Stimulated activated CD8-positive, alpha-beta memory T cell treated with anti-CD3 and anti-CD28 coated beads, Interleukin-7, amount 100 ng/mL, for 48 hours (primary cell): ENCODE data around the gene CLEC7A.
A peak's percentile ranks its signal among the peaks of the same experiment; 100 is the strongest.

ENCODE experiments used
- DNase-seq, 2 donors: peaks; one replicate each; pipeline ENCODE4 v3.0.0-alpha.2; 2020; ENCODE audit warnings: low read depth in 1 of 2; ENCODE audit errors: extremely low read depth in 1 of 2

The CLEC7A gene

DNA sequence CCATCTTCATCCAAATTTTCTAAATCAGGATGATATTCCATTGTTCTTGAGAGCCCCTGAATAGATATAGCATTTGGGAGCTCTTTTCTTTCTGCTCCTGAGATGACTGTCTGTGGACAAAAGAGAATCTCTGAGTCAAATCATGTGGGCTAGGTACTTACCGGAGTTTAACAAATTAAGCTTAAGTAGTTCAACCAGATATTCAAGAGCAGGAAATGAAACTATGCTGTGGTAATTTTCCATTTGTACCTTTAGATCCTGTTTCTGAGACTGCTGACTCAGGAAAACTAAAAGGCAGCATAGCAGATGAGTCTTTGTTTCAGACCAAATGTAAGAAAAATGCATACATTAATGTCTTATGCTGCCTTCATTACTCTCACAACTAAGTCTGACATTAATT is at the start of gene CLEC7A:
Gene CLEC7A (minus strand): TSS at position 158 of the 400 bp plus-strand sequence. CDS start 117 bp downstream, at position 41.
- DNase-seq: no peak

DNA sequence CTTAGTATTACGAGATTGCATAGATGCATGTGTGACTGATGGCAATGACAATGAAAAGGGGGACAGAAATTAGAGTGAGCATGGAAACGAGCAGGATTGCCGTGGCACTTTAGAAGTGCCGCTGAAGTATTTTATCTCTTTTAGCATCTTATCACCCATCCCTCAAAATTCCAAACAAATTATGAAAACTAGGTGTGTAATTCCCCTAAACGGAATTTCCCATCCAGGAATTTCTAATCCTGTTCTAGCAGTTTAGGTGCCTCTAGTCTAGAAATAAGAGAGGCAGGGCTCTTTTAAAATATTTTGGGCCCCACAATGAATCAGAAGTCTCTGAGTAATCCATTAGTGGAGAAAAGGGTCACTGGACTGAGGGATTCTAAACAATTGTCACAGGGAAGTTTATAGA is 49.8 kb upstream of the CLEC7A start:
- no peak for DNase-seq

DNA sequence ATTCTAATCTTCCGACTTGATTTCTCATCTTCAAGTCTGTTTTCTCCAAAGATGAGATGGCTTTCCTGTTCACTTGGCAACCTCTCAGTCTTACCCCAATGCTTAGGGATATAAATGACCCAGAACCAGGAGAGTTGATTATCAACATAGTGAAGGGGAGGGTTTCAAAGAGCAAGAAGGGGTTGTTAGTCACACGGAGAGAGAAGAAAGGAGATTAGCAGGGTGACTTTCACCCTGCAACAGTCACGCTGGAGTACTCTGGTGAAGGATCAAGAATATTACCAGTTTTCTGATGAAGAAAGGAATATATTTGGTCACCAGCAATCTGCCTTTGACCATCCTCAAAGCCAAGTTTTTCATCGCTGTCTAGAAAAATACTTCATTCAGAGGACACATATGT is 48.8 kb upstream of the CLEC7A start, which contains the start of gene TMEM52B:
Gene TMEM52B (plus strand): TSS at position 212 of the 400 bp plus-strand sequence. CDS start 543 bp downstream, outside the sequence.
- no peak for DNase-seq

DNA sequence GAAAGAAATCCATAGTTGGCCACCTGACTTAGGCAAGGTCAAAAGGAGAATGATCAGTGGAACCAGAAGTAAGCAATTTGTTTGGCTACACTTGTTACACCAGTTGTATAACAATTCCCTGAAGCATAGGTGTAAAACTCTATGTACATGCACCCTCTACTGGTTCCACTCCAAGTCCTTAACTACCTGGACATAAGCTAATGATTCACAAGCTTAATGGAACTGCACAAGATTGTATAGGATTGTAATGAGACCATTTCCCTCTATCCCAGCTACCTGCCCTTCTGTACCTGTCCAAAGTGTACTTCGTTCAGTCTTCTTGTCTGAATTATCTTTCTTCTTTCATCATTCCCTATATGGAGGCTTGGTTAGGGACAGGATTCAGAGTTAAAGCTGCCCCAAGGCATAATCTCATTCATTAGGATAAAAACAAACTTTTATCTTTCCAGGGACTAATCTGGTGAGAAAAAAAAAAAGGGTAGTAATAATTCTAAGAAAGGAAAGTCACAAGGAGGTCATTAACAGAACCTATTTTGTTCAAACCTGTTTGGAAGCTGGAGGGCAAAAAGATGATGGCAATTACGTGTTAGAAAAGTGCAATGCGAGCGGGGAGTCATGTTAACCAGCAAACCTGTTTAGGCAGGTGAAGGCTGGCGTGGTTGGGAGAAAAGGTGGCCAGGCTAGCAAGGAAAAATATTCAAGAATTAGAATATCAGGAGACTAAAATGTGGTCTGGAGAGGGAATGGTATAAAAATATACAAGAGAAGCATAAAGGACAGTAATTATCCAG is 46.0 kb upstream of the CLEC7A start:
- DNase-seq: no peak

DNA sequence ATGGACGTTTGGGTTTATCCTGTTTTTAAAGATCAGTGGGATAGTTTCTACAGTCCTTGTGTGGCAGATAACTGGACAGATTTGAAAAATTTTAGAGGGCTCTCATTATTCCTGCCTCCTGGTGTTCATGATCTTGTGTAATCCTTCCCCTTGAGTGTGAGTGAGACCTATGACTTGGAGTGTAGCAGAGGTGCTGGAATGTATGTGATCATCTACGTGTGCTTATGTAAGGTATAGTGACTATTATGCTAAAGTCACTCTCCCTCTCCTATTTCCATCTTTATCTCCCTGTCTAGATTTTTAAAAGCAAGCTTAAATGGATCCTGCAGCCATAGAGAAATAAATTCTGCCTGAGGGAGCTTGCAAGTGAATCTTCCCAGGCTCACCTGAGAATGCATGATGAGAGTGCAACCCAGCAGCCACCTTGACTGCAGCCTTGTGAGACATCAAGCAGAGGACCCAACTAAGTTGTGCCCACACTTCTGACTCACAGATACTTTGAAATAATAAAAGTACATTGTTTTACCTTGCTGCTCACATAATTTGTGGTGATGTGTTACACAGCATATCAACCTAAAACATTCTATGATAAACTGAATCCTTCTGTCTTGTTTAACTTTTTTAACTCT is 45.1 kb upstream of the CLEC7A start:
- no peak for DNase-seq

DNA sequence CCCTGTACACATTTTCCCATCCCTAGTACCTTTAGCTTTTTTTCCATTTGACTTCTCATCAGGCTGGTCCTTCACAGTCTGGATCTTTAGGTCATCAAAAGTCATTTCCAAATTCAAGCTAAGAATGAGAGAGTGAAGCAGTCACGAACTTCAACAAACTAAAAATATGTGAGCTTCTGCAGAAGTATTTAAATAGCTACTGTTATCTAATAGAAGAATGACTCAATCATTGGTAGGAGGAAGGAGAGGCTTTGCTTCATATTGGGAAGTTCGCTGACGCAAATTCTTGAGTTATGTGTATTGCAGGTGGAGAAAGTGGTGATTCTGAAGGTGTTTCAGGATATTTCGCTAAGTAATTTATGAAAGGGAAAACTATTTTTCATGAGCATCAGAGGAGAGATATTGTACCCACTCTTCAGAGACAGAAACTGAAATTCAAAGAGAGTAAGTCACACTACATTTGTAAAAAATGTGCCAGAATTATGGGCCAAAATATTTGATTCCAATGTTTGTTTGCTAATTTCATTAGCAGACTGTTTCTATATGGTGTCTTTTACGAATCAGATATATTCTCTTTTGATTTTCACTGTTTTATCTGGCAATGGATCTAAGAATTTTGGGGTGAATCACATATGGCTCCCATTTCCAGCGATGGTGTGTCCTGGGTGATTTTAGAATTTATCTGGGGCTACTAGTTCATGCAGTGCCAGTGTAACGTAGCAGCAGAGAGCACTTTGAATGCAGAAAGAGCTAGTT is 42.2 kb upstream of the CLEC7A start, which contains the start of gene OLR1:
Gene OLR1 (minus strand): TSS at position 160 of the 756 bp plus-strand sequence. CDS start 55 bp downstream, at position 105.
- DNase-seq: no peak

DNA sequence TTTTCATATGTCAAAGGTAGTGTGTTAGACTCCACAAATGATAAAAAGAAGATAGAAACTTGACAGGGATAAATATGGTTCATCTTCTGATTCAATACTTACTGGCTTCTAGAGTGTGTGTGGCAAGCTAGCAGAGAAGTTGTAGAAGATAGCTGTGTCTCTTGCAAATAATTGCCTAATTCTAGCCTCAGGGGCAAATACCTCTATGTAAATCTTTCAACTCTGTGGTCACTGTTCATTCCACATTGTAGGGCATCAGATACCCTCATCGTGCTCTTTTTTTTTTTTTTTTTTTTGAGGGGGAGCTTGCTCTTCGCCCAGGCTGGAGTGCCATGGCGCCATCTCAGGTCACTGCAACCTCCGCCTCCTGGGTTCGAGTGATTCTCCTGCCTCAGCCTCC is 40.2 kb upstream of the CLEC7A start:
- no peak for DNase-seq

DNA sequence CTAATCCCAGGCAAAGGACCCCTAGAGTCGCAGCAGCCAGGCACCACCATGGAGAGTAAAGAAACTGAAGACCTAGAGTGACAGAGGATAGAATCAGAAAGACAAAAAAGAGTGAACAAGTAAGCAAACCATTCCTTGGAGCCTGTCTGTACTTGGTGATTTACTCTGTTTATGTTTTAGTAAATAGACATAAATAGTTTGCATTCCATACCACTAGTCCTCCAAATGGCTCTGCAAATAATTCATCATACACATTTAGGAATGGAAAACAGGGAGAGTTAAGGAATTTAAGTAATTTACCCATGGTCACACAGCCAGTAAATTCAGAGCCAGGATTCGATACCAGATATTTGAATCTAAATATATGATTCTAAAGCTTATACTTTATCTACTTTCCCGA is 39.1 kb upstream of the CLEC7A start:
- no peak for DNase-seq

DNA sequence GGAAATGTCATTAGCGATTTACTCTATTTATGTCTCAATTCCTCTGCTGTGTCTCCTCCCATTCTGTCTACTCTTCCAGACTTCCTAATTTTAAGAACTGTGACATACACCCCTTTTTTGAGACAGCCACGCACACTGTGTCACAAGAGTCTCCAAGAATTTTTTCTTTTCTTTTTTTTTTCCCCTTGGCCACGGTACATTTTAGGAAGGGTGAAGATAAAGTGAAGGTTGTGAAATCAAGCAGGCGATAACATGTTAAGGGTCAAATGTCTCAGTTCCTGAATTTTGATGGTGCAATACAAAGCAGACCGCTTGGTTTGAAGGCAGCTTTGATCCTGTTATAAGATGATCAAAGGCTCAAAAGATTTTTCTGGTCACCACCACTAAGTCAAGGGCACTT is 37.6 kb upstream of the CLEC7A start:
- DNase-seq: no peak

DNA sequence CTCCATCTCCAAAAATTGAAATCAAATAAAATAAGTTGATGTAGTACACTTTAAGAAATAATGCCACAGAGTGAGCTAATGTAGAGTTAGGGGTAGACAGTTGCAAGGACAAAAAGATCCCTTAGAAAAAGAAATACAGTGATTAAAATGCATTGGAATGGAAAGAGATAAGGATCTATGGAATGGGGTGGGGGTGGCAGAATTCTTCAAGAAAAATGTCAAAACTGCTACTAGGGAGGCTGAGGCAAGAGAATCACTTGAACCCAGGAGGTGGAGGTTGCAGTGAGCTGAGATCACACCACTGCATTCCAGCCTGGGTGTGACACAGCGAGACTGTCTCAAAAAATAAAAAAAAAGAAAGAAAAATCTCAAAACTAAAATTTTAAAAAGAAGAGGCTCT is 35.4 kb upstream of the CLEC7A start:
- no peak for DNase-seq

DNA sequence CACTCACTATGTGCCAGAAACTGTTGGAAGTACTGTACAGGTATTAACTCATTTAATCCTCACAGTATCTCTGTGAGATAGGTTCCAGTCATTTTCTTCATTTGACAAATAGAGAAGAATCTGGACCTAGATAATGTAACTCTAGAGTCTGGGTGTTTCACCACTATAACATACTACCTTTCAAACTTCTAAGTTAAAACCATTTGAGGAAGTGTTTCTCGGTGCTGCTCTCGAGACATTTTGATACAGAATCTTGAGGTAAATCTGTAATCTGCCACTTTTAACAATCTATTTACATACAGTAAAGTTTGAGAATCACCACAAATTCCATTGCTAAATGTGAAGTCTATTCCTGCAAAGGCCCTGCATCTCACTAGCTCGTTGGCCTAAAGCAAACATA is 33.1 kb upstream of the CLEC7A start:
- no peak for DNase-seq

DNA sequence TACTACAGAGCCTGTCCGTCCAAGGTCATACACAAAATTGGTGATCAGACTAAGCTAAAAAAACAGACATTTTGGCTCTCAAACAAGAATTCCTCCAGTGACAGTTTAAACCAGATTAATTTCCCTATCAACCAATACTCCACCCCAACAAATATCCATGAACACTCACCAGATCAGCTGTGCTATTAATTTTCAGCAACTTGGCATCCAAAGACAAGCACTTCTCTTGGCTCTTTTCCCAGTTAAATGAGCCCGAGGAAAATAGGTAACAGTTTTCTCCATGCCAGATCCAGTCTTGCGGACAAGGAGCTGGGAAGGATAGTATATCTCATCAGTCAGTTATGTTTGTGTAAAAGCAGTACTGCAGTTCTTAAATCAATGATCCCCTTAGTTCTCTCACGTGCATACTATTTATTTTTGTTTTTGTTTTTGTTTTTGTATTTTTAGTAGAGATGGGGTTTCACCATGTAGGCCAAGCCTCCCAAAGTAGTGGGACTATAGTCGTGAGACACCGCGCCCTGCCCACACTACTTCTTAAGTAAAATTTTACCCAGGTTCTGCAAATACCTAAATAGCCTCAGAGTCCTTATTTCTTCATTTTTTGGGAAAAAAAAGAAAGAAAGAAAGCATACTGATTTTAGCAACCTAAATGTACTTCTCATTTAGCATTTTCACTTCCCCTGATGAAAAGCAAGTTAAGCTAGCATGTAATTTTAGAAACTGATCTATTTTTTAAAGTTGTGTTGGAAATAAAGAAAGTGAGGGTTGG is 30.8 kb upstream of the CLEC7A start:
- no peak for DNase-seq

DNA sequence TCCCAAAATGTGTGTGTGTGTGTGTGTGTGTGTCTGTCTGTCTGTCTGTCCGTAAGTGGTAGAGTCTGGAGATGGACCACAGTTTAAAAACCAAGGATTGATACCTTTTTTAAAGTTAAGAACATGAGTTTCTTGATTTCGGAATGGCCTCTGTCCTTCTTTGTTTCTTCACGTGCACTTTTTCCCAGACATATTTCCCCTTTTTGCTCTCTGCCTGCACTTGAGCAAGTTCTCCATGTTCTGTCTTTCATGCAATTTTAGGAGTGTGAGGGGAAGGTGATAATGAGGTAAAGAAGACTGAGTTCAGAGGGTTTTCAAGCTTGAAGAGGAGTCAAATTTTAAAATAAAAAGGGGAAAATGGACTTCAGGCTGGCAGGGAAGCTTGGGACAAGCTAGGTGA is 29.3 kb upstream of the CLEC7A start:
- DNase-seq: no peak

DNA sequence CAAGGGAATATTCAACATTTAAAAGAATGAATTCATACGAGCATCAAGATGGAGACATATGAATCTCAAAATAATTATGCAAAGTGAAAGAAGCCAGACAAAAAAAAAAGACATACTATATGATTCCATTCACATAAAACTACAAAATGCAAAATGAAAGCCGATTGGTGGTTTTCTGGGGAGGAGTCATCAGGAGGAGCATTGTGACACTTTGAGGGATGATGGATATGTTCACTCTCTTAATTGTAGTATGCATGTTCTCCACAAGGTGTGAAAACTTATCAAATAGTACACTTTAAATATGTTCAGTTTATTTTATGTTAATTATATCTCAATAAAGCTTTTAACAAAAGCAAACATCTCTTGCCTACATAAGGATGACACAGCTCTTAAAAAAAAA is 28.4 kb upstream of the CLEC7A start:
- DNase-seq: no peak

DNA sequence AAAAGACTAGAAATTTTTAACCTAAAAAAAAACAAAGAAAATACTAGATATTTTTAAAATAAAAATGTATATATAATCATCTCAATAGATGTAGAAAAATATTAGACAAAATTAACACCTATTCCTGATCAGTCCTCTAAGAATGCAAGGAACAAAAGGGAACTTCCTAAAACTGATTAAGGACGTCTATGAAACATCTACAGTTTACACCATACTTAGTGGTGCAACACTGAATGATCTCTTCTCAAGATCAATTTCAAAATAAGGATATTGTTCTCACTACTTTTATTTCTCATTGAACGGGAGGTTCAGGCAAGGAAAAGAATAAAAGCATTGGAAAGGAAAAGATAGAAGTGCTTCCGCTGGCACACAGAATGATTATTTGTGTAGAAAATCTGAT is 26.0 kb upstream of the CLEC7A start:
- DNase-seq: no peak

DNA sequence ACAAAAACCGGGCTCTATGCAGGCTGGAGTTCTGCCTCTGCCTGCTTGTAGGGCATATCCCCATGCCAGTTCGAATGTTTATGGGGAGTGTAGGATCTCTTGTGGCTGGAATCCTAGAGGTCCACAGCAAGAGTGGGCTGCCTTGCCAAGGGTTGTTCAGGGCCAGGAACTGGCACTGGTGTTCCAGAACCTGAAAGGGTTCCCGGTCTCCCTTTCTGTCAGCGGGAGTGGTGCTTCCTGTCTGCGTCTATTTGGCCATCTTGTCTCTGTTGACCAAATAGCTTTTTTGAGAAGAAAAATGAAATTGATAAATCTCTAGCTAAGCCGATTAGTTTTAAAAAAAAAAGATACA is 24.1 kb upstream of the CLEC7A start:
- no peak for DNase-seq

DNA sequence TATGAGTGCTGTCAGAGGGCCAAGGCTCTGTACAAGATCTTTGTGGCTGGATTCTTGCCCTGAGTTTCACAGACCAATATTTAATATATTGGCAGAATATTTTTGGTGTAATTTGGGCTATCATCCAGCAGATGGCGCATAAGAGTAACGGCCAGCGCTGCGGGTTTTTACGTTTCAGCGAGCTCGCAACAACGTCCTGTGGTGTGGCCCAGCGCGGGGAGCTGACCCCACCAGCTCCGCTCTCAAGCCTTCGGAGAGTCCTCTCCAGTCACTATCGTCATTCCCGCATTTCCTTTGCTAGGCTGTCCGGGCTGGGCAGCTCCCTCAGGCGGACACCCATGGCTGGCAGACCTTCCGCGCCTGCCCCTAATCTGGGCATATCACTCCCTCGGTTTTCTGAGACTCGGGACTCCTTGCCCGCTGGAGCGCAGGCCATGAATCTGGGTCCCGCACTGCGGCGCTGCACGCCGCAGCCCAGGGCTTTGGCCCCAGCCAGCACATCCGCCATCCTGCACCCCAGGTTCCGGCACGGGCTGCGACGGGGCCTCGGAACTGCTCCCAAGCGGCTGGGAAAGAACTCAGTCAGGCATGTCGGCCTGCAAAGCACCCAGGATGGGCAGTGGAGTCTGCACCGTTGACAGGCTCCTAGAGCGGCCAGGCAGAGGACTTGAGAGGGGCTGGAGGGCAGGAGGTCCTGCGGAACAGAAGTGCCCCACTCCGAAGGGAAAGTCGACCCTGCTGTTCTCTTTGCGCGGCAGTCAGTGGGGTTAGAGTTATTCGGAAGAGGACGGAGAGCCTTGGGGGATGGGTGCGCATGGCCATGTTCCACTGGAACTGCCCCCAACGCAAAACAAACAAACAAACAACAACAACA is 23.5 kb upstream of the CLEC7A start:
- DNase-seq: peak in 1 of 2 donors; percentile 26

DNA sequence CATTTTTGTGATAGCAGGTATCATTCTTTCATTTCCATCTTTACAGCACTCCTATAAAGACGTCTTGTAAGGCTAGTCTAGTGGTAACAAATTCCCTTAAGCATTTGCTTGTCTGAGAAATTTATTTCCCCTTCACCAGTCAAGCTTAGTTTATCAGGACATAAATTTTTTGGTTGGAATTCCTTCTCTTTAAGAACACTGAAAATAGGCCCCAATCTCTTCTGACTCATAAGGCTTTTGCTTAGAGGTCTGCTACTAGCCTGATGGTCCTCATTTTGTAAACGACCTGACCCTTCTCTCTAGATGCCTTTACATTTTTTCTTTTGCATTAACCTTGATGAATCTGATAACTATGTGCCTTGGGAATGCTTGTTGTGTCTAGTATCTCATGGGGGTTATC is 21.6 kb upstream of the CLEC7A start:
- no peak for DNase-seq

DNA sequence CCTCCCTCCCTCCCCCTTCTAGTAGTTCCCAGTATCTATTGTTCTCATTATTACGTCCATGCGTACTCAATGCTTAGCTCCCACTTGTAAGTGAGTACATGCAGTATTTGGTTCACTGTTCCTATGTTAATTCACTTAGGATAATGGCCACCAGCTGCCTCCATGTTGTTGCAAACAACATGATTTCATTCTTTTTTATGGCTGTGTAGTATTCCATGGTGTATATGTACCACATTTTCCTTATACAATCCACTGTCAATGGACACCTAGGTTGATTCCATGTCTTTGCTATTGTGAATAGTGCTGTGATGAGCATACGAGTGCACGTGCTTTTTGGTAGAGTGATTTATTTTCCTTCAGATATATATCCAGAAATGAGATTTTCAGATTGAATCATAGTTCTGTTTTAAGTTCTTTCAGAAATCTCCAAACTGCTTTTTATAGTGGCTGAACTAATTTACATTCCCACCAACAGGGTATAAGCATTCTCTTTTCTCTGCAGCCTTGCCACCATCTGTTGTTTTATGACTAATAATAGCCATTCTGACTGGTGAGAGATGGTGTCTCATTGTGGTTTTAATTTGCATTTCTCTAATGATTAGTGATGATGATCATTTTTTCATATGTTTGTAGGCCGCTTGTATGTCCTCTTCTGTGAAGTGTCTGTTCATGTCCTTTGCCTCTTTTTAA is 17.9 kb upstream of the CLEC7A start:
- DNase-seq: no peak
